A549 (cell line): Measurements from ENCODE around the gene SH3RF2. TPM values are rescaled to one million over a fixed set of nuclear protein-coding genes. Genes with fewer than 3 reads are reported as not detected.

Source experiments
- ATAC-seq, 2 experiments: fragments of 200-7000 bp in 1 of 2; fragments of >200 bp in 1 of 2; cut with Nextera tagmentation in 1 of 2; cut with Tn5 transposase in 1 of 2; 3 replicates each; pipeline versions ENCODE4 v1.8.0 to v1.9.1; 2018 to 2020; ENCODE audit warnings: mild to moderate bottlenecking in 1 of 2, moderate library complexity in 1 of 2
- CTCF ChIA-PET: fragments of 300-600 bp; sonication (Branson Sonifier 250); formaldehyde crosslinking; extraction: SDS; loops from one replicate; lab custom pipeline; 2021; ENCODE audit warnings: antibody characterized with exemption, inconsistent platforms; lab: Yijun Ruan, JAX
- POLR2A ChIA-PET: fragments of 350-600 bp; formaldehyde crosslinking; extraction: SDS; loops from one replicate; lab custom pipeline; 2021; ENCODE audit warnings: antibody characterized with exemption, inconsistent platforms; lab: Yijun Ruan, JAX
- DNase-seq, 2 experiments: peaks; one replicate each; pipeline versions ENCODE4 v3.0.0 to v3.0.0-alpha.2; 2011 to 2016; ENCODE audit warnings: low read depth in 1 of 2, low spot score in 1 of 2
- FAIRE-seq: peaks from 2 replicates; lab custom pipeline; 2011; peaks lifted over from hg19 to GRCh38; lab: Jason Lieb, UNC
- H3K27ac ChIP-seq, 2 experiments: fragments of >200 bp; sonication (Bioruptor Twin); formaldehyde crosslinking; 3 replicates each; pipeline ENCODE4 v1.5.1; 2016 to 2017
- H3K4me1 ChIP-seq: fragments of >200 bp; sonication (Bioruptor Twin); formaldehyde crosslinking; 3 replicates; pipeline ENCODE4 v1.6.1; 2016
- H3K4me2 ChIP-seq: fragments of >200 bp; sonication (Bioruptor Twin); formaldehyde crosslinking; 3 replicates; pipeline ENCODE4 v1.6.1; 2016
- H3K4me3 ChIP-seq: fragments of >200 bp; sonication (Bioruptor Twin); formaldehyde crosslinking; 3 replicates; pipeline ENCODE4 v1.5.1; 2016
- H3K9me3 ChIP-seq: fragments of >200 bp; sonication (Bioruptor Twin); formaldehyde crosslinking; 3 replicates; pipeline ENCODE4 v1.6.1; 2016
- ATOH8 ChIP-seq: fragments of 250-450 bp; sonication (Bioruptor Pico); IDR thresholded peaks from 2 replicates; pipeline ENCODE4 v1.5.0; 2020; ENCODE audit warnings: low read depth, mild to moderate bottlenecking, moderate library complexity
- BHLHE40 ChIP-seq: IDR thresholded peaks from 2 replicates; pipeline ENCODE4 v1.6.1; 2012; ENCODE audit warnings: low read depth, low read length, inconsistent platforms
- CBX8 ChIP-seq: fragments of 200-600 bp; sonication (generic); IDR thresholded peaks from 2 replicates; pipeline ENCODE4 v1.6.1; 2016
- CEBPB ChIP-seq, 2 experiments: fragments of >200 bp in 1 of 2; sonication (Bioruptor Twin) in 1 of 2; formaldehyde crosslinking in 1 of 2; IDR thresholded peaks; 2 replicates each; pipeline ENCODE4 v1.6.1; 2012 to 2016
- CHD2 ChIP-seq: fragments of 150-350 bp; IDR thresholded peaks from 2 replicates; pipeline ENCODE4 v1.6.1; 2014; ENCODE audit warnings: low read length; ENCODE audit not compliant: partially characterized antibody
- EHF ChIP-seq: fragments of 250-450 bp; sonication (Bioruptor Pico); IDR thresholded peaks from 2 replicates; pipeline ENCODE4 v1.5.0; 2020; ENCODE audit warnings: mild to moderate bottlenecking
- HMGXB4 ChIP-seq: fragments of 250-450 bp; sonication (Bioruptor Pico); IDR thresholded peaks from 2 replicates; pipeline ENCODE4 v1.5.0; 2021; ENCODE audit warnings: mild to moderate bottlenecking, moderate library complexity, borderline replicate concordance
- HOXB13 ChIP-seq: fragments of 250-450 bp; sonication (Bioruptor Pico); IDR thresholded peaks from 2 replicates; pipeline ENCODE4 v1.5.0; 2020; ENCODE audit warnings: low read depth, mild to moderate bottlenecking, moderate library complexity
- JUN ChIP-seq, 2 experiments: fragments of >200 bp; sonication (Bioruptor Twin); formaldehyde crosslinking; IDR thresholded peaks; 2 replicates in 1 of 2; 3 replicates in 1 of 2; pipeline ENCODE4 v1.6.1; 2016 to 2017
- MYC ChIP-seq: IDR thresholded peaks from 2 replicates; pipeline ENCODE4 v1.6.1; 2012; ENCODE audit warnings: mild to moderate bottlenecking, inconsistent platforms, low read length, improper control_type of control experiment, borderline replicate concordance
- PHF8 ChIP-seq: fragments of 200-600 bp; sonication (generic); IDR thresholded peaks from 2 replicates; pipeline ENCODE4 v1.6.1; 2016; ENCODE audit warnings: low read depth, mild to moderate bottlenecking, antibody characterized with exemption, moderate library complexity, borderline replicate concordance
- REST ChIP-seq: fragments of 200-600 bp; sonication (generic); IDR thresholded peaks from 2 replicates; pipeline ENCODE4 v1.6.1; 2016; ENCODE audit warnings: antibody characterized with exemption, mild to moderate bottlenecking, moderate library complexity
- ZFP36 ChIP-seq: fragments of 450-650 bp; IDR thresholded peaks from 2 replicates; pipeline ENCODE4 v1.6.1; 2014; ENCODE audit warnings: borderline replicate concordance; ENCODE audit not compliant: partially characterized antibody
- ZNF302 ChIP-seq: fragments of 250-450 bp; sonication (Bioruptor Pico); IDR thresholded peaks from 2 replicates; pipeline ENCODE4 v1.9.0; 2021; ENCODE audit warnings: inconsistent platforms, mild to moderate bottlenecking, moderate library complexity
- ZSCAN20 ChIP-seq: fragments of 250-450 bp; sonication (Bioruptor Pico); IDR thresholded peaks from 2 replicates; pipeline ENCODE4 v1.8.0; 2022; ENCODE audit warnings: mild to moderate bottlenecking, moderate library complexity
- WGBS: methylation state at CpG from one replicate; pipeline ENCODE4 v1.1.6; 2017; ENCODE audit errors: missing lambda C conversion rate; 5-methylcytosine and 5-hydroxymethylcytosine counted together
- polyA plus RNA-seq, 4 experiments: library from polyadenylated mRNA; depleted of rRNA in 3 of 4; stranded (reverse); fragments of >200 nt; fragmentation: RNase III in 1 of 4; extraction: RNeasy Plus Mini Kit Qiagen cat#74134 plus additional on column Dnase treatment in 1 of 4; gene quantifications; 2 replicates in 3 of 4; 3 replicates in 1 of 4; pipeline ENCODE4 v1.2.3, GENCODE V29; 2011 to 2017

The SH3RF2 gene
- polyA plus RNA-seq, 2 of the 4 experiments (the other 2 are of a cell fraction): 4.1 to 6.0 TPM

GRCh38 chr5:145942201-145942600, 5.8 kb downstream of the SH3RF2 start:
- DNase-seq (no peak), ATAC-seq (no peak), FAIRE-seq (no peak)
- 74% methylated on average over 3 of the region's 3 CpGs for WGBS
- no peak overlapping the region for H3K4me3 ChIP-seq
- peak overlapping the region; percentile 42; the same call in 2 of the 3 replicates for H3K4me2 ChIP-seq
- H3K27ac ChIP-seq: peak overlapping the region in 1 of 2 experiments; percentile 18; a peak in 2 of 6 replicates
- peaks cover 82% of the 10 kb centered on the region for H3K4me1 ChIP-seq
- POLR2A ChIA-PET: no interaction called here
- CTCF ChIA-PET: interaction anchor here (1.2 to 2.8 kb wide), 2 partner anchors 13 to 35 kb away, joined by 3 to 9 read pairs; no protein-coding TSS in a partner anchor
- TF ChIP-seq HOXB13 (no peak), EHF (CRISPR knock-in tag) (no peak), HMGXB4 (no peak), ZNF302 (no peak), REST (no peak), CHD2 (no peak), PHF8 (no peak), BHLHE40 (no peak), ZSCAN20 (CRISPR knock-in tag) (no peak), CBX8 (no peak)
- TF ChIP-seq, all 56 proteins: peak for 0
- H3K9me3 ChIP-seq: no peaks in the 10 kb centered on the region

GRCh38 chr5:145942749-145943148, 6.4 kb downstream of the SH3RF2 start:
- H3K4me2 ChIP-seq: no peak overlapping the region
- peak; percentile 33 for TF ChIP-seq ZFP36
- no peak for TF ChIP-seq JUN (IDR thresholded peaks at IDR 0.05)
- TF ChIP-seq, all 56 proteins: peak for 1
- no peaks in the 10 kb centered on the region for H3K9me3 ChIP-seq
- ATAC-seq (no peak), FAIRE-seq (no peak), DNase-seq (no peak)
- peak overlapping the region in 1 of 2 experiments; percentile 18; a peak in 2 of 6 replicates for H3K27ac ChIP-seq
- peaks cover 83% of the 10 kb centered on the region for H3K4me1 ChIP-seq
- no peak overlapping the region for H3K4me3 ChIP-seq
- ChIA-PET CTCF (interaction anchor here (0.5 to 2.8 kb wide), 3 partner anchors 13 to 231 kb away, joined by 3 to 9 read pairs (median 3); no protein-coding TSS in a partner anchor), POLR2A (interaction anchor here (0.7 kb wide), 1 partner anchor 11 kb away, joined by 4 read pairs; no protein-coding TSS in a partner anchor)

- peak overlapping the region; percentile 2 to 38; a peak in 2 of 6 replicates for H3K27ac ChIP-seq
- peak overlapping the region; percentile 44 for H3K4me2 ChIP-seq
- no peak for FAIRE-seq
- TF ChIP-seq MYC: no peak
- 0 out of 4 replicates have a peak, but pooled peaks of 1 of the 2 experiments have one; percentile 8 for TF ChIP-seq CEBPB (IDR thresholded peaks at IDR 0.05)
- no peak for TF ChIP-seq ATOH8 (CRISPR knock-in tag)
- TF ChIP-seq REST: no peak
- TF ChIP-seq HOXB13: no peak
- no peaks in the 10 kb centered on the region for H3K9me3 ChIP-seq
- WGBS: 50% methylated on average over 2 of the region's 2 CpGs
- H3K4me1 ChIP-seq: peaks cover 75% of the 10 kb centered on the region
- no peak overlapping the region for H3K4me3 ChIP-seq
- CTCF ChIA-PET: no interaction called here
- POLR2A ChIA-PET: no interaction called here
- ATAC-seq: no peak
- peak in 1 of 2 experiments; percentile 33 for DNase-seq
Measured at GRCh38 chr5:145943674-145944121, 7.3 kb downstream of the SH3RF2 start.
